ENCODE results near the gene CCDC157. TPM values are rescaled to one million over a fixed set of nuclear protein-coding genes. Genes with fewer than 3 reads are reported as not detected.
A peak's percentile ranks its signal among the peaks of the same experiment; 100 is the strongest.
"Not testable (repeated sequence)": the region's sequence is repeated elsewhere in the genome, so short reads cannot be mapped to it uniquely, and the experiment has no call there.

Gene CCDC157
- total RNA-seq, 1 donor from 2014 or later = 2.3 TPM

DNA sequence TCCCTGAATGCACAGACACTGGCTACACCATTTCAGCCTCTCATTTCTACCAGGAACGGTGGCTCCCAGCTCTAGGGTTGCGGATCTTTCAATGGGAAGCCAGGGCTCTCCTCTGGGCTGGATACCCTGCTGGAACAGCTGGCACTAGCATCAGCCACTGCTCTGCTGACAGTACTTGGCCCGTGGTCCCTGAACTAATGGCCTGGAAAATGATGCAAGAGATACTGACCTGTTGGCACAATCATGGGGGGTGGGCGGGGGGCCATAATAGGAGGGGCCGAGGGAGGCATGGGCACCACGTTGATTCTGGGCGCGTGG is 19.4 kb upstream of the CCDC157 start:
- no peak overlapping the region for H3K27ac Mint-ChIP-seq (ENCODE audit: unreplicated experiment)
- DNase-seq (ENCODE audit: low spot score) = no peak
- peaks cover 59% of the 10 kb centered on the region for H3K36me3 Mint-ChIP-seq (ENCODE audit: low read depth)
- H3K27me3 Mint-ChIP-seq (ENCODE audit: low read depth) = no peaks in the 10 kb centered on the region
- H3K9me3 Mint-ChIP-seq (ENCODE audit: low read depth) = no peaks in the 10 kb centered on the region
- TF ChIP-seq, protein P1, sequence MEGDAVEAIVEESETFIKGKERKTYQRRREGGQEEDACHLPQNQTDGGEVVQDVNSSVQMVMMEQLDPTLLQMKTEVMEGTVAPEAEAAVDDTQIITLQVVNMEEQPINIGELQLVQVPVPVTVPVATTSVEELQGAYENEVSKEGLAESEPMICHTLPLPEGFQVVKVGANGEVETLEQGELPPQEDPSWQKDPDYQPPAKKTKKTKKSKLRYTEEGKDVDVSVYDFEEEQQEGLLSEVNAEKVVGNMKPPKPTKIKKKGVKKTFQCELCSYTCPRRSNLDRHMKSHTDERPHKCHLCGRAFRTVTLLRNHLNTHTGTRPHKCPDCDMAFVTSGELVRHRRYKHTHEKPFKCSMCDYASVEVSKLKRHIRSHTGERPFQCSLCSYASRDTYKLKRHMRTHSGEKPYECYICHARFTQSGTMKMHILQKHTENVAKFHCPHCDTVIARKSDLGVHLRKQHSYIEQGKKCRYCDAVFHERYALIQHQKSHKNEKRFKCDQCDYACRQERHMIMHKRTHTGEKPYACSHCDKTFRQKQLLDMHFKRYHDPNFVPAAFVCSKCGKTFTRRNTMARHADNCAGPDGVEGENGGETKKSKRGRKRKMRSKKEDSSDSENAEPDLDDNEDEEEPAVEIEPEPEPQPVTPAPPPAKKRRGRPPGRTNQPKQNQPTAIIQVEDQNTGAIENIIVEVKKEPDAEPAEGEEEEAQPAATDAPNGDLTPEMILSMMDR (IDR thresholded peaks at IDR 0.05) = no peak
- H3K4me1 Mint-ChIP-seq (ENCODE audit: low read depth) = peaks cover 13% of the 10 kb centered on the region
- no peak overlapping the region for H3K4me3 Mint-ChIP-seq (ENCODE audit: unreplicated experiment)

DNA sequence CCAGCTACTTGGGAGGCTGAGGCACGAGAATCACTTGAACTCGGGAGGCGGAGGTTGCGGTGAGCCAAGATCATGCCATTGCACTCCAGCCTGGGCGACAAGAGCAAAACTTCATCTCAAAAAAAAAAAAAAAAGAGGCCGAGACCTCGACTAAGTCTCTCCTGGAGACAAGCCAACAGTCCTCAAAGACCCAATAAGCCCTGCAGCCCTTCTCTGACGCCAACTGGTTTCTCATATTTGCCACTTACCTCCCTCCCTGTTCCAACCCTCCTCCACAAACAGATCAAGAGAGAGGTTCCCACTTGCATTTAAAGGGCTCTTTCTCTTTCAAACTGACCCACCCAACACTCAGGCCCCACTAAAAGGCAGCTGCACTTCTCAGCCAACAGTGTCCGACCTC is 18.5 kb upstream of the CCDC157 start:
- H3K36me3 Mint-ChIP-seq (ENCODE audit: low read depth) = peaks cover 62% of the 10 kb centered on the region
- H3K27ac Mint-ChIP-seq (ENCODE audit: unreplicated experiment); DNase-seq (ENCODE audit: low spot score); H3K27me3 Mint-ChIP-seq (ENCODE audit: low read depth); H3K9me3 Mint-ChIP-seq (ENCODE audit: low read depth); H3K4me3 Mint-ChIP-seq (ENCODE audit: unreplicated experiment): not testable (repeated sequence)
- H3K4me1 Mint-ChIP-seq (ENCODE audit: low read depth) = peaks cover 13% of the 10 kb centered on the region

DNA sequence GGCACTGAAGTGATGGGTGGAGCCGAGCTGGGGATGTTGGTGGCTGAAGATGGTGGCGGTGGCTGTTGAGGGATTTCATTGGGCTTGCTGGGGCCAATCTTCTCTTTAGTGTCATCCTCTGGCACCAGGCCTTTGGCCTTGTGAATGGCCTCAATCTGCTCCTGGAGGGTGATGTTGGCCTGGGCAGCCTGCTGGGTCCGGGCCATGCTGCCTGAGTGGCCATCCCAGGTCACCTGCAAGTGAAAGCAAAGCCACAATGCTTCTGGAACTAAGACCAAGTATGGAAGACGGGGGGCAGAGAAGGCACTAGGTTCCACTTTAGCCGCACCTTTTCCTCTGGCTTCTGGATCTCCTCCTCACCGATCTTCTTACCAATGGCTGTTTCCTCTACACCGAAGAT is 18.0 kb upstream of the CCDC157 start:
- Mint-ChIP-seq H3K27me3 (ENCODE audit: low read depth) (no peaks in the 10 kb centered on the region), H3K4me1 (ENCODE audit: low read depth) (peaks cover 13% of the 10 kb centered on the region), H3K9me3 (ENCODE audit: low read depth) (no peaks in the 10 kb centered on the region), H3K27ac (ENCODE audit: unreplicated experiment) (no peak overlapping the region), H3K36me3 (ENCODE audit: low read depth) (peaks cover 63% of the 10 kb centered on the region), H3K4me3 (ENCODE audit: unreplicated experiment) (no peak overlapping the region)
- no peak for DNase-seq (ENCODE audit: low spot score)
- TF ChIP-seq, protein P1 (IDR thresholded peaks at IDR 0.05) = no peak

DNA sequence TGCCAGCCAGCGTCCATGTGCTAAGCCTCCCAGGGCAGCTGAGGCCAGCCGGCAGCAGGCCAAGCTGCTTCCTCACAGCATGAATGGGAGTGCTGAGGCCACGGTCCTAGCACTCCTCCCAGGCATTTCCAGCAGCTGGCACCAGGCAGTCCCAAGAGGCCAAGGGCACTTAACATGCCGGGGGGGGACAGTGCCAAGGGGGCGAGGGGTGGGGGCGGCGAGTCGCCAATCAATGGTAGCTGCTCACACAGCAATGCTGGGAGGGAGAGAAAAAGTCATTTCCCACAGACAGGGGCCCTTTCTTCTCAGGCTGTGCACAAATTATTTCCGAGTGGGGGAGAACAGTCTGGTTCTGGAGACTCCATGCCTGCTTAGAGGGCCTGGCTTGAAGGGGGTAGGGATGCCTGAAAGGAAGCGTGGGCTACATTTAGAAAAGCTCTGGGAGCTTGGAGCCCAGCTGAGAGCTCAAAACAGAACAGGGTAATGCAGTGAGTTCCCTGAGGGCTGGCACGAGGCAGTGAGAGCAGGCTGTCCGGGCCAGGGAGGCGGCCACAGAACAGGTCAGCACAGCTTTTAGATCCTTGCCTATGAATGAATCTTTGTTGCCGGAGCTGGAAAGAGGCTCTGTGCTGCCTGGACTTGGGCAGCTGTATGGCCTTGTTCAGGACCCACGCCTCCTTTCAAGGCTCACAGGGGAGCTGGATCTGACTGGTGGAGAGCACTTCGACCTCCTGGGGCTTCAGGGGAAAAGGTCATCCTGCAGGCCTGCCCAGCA is 15.7 kb upstream of the CCDC157 start:
- Mint-ChIP-seq H3K4me1 (ENCODE audit: low read depth) (peaks cover 13% of the 10 kb centered on the region), H3K36me3 (ENCODE audit: low read depth) (peaks cover 60% of the 10 kb centered on the region), H3K27me3 (ENCODE audit: low read depth) (no peaks in the 10 kb centered on the region), H3K27ac (ENCODE audit: unreplicated experiment) (peak overlapping the region; percentile 57), H3K4me3 (ENCODE audit: unreplicated experiment) (no peak overlapping the region), H3K9me3 (ENCODE audit: low read depth) (no peaks in the 10 kb centered on the region)
- TF ChIP-seq, protein P1 (IDR thresholded peaks at IDR 0.05) = no peak
- no peak for DNase-seq (ENCODE audit: low spot score)

DNA sequence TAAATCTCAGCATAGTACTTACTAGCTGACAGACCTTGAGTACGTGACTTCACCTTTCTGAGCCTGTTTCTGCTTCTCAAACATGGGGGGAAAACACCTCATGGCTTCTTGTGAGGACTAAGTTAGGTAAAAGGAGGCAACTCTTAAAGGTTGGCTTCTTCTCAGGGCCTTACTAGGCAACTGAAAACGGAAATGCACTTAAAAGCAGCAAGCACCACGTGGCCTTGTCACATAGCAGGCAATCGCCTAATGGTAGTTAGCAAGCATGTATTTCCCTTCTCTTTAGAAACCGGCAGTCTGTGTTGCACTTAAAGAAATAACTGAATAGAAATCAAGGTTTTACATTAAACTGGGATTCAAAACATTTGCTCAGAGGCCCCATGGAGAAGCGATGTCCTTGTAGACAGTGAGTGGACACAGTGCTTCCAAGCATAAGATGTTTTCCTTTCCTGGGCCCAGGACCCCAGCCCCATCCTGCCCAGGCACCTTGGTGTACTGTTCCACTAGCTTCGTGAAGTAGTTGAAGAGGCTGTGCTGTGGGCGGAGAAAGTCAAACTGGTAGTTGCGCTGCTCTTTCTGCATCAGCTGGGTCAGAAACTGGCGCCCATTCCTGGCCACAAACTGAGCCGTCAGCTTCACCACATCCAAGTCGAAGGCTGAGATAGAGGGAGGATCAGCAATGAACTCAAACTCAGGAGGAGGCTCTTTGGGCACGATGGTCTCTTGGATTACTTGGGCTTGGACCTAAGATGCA is 12.2 kb upstream of the CCDC157 start:
- peaks cover 39% of the 10 kb centered on the region for H3K36me3 Mint-ChIP-seq (ENCODE audit: low read depth)
- TF ChIP-seq, protein P1 (IDR thresholded peaks at IDR 0.05) = no peak
- no peaks in the 10 kb centered on the region for H3K9me3 Mint-ChIP-seq (ENCODE audit: low read depth)
- H3K27ac Mint-ChIP-seq (ENCODE audit: unreplicated experiment) = no peak overlapping the region
- H3K4me1 Mint-ChIP-seq (ENCODE audit: low read depth) = peaks cover 13% of the 10 kb centered on the region
- DNase-seq (ENCODE audit: low spot score) = no peak
- H3K27me3 Mint-ChIP-seq (ENCODE audit: low read depth) = no peaks in the 10 kb centered on the region
- no peak overlapping the region for H3K4me3 Mint-ChIP-seq (ENCODE audit: unreplicated experiment)

Data from chondrocyte (in vitro differentiated cells).